ENCODE results near the gene STK10.

The STK10 gene

DNA sequence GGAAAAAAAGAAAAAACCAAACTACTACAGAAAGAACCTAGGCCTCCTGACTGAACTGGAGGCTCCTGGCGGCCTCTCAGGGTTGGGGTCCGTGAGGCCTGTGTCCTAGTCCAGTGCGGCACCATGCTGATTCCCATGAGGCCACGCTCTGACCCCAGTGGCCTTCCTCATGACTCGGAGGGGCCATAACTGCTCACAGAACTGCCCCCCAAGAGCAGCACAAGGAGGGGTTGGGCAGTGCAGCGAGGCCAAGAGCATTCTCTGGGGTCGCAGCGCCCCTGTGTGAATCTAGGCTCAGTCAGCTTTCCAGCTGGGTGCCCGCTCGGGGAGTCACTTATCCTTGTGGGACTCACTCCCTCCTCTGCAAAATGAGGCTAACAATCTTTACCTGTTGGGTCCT, 102.3 kb downstream of the STK10 start:
- TF ChIP-seq, protein P1, sequence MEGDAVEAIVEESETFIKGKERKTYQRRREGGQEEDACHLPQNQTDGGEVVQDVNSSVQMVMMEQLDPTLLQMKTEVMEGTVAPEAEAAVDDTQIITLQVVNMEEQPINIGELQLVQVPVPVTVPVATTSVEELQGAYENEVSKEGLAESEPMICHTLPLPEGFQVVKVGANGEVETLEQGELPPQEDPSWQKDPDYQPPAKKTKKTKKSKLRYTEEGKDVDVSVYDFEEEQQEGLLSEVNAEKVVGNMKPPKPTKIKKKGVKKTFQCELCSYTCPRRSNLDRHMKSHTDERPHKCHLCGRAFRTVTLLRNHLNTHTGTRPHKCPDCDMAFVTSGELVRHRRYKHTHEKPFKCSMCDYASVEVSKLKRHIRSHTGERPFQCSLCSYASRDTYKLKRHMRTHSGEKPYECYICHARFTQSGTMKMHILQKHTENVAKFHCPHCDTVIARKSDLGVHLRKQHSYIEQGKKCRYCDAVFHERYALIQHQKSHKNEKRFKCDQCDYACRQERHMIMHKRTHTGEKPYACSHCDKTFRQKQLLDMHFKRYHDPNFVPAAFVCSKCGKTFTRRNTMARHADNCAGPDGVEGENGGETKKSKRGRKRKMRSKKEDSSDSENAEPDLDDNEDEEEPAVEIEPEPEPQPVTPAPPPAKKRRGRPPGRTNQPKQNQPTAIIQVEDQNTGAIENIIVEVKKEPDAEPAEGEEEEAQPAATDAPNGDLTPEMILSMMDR (IDR thresholded peaks at IDR 0.05; ENCODE audit: extremely low read depth, missing control alignments), result no peak
- no peak for DNase-seq (ENCODE audit: low spot score)

DNA sequence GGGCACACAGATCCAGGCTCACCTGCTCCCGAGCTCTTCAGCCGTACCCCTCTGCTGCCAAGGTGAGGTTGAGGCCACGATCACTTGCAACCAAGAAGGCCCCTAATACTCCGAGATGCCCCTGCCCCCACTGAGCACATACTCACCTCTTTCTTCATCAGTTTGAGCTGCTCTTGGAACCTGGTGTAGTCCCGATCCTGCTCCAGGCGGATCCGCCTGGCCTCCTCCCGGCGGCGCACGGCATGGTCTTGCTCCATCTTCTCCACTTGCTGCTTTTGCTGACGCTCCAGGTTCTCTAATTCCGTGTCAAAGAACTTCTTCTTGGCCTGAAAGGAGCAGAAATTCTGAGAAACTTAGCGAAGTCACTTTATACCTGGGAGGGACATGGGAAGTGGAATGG, 105.8 kb downstream of the STK10 start:
- TF ChIP-seq, protein P1 (IDR thresholded peaks at IDR 0.05; ENCODE audit: extremely low read depth, missing control alignments), result no peak

DNA sequence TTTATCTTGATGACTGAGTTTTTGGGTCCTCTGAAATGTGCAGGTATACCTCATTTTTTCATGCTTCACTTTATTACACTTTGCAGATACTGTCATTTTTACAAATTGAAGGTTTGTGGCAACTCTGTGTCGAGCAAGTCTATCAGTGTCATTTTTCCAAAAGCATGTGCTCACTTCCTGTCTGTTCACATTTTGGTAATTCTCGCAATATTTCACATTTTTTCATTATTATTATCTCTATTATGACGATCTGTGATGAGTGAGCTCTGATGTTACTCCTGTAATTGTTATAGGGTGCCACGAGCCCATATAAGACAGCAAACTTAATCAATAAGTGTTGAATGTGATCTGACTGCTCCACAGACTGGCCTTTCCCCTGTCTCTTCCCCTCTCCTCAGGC, 108.1 kb downstream of the STK10 start:
- DNase-seq (ENCODE audit: low spot score), result no peak
- TF ChIP-seq, protein P1 (IDR thresholded peaks at IDR 0.05; ENCODE audit: extremely low read depth, missing control alignments), result no peak

More for the DNA sequence above, 105.8 kb downstream of the STK10 start:
- no peak for DNase-seq (ENCODE audit: low spot score)

DNA sequence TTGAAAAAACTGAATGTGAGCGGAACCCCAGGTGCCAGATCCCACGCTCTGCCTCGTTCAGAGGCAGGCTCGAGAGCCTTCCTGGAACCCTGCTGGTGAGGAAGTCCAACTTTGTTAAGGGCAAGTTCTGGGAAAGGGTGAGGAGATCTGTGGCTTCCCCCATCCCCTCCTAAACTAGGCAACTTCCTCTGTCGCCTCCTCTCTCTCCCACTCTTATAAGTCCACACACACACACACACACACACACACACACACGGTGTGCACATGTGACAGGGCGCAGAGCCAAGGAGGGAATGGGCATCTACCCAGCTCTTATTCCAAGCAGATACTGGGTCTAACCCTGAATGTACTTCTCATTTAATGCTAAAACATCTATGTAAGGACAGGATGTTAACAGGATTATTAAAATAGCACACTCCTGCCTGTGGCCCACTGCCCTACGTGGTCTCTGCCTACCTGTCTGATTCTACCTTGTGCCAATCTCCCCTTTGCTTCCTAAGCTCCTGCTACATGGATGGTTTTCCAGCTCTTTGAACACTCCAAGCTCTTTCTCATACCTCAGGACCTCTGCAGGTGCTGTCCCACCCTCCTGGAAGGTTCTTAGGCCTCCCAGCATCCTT, 109.2 kb downstream of the STK10 start:
- no peak for DNase-seq (ENCODE audit: low spot score)
- TF ChIP-seq, protein P1 (IDR thresholded peaks at IDR 0.05; ENCODE audit: extremely low read depth, missing control alignments), result no peak

DNA sequence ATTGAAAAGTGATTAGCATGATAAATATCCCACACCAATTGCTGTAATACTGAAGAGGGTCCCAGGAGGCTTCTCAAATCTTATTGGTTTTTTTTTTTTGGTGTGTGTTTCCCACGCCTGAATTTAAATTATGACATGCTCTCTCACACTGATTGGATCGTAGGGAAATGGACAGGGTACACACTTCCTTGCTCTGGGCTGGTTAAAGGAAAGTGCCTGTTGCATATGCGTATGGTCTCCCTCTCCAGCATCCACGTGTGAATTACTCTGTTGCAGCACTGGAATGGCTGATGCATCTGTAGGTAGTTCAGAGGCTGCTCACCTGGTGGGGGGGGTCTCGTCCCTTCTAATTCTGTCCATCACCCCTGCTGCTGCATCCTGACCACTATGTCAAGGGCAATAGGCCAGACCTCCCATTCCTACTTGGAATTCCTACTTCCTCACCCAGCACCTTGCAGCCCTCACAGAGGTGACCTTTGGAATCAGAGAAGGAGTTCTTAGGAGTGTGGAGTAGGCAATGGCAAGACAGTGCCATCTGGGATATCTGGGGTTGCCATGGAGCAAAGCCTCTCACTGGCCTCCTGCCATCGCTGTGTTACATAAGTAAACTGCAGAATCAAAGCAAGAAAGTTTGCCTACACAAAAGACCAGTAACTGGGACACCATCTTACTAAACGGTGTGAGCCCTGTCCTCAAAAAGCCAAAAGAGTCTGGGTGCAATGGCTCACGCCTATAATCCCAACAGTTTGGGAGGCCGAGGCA, 110.2 kb downstream of the STK10 start:
- TF ChIP-seq, protein P1 (IDR thresholded peaks at IDR 0.05; ENCODE audit: extremely low read depth, missing control alignments), result no peak
- no peak for DNase-seq (ENCODE audit: low spot score)

DNA sequence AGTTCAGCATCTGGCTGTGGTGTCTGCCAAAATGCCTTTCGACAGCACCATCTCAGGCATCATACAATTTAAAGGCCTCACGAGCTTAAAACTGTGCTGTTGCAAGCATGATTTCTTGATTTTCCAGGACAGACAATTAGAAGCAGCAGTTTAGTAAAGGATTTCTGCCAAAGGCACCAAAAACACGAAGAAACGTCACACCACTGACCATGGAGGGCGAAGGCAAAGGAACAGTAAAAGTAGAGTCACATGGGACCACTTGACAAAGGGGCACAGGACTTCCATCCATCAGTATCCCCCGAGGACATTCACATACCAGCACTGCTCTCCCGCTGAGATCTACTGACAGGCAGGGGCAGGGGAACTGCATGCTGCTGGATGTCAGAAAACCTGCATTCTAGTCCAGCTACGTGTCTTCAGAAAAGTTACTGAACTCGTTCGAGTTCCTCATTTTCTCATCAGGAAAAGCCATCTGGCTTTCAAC, 111.2 kb downstream of the STK10 start:
- DNase-seq (ENCODE audit: low spot score), result no peak

DNA sequence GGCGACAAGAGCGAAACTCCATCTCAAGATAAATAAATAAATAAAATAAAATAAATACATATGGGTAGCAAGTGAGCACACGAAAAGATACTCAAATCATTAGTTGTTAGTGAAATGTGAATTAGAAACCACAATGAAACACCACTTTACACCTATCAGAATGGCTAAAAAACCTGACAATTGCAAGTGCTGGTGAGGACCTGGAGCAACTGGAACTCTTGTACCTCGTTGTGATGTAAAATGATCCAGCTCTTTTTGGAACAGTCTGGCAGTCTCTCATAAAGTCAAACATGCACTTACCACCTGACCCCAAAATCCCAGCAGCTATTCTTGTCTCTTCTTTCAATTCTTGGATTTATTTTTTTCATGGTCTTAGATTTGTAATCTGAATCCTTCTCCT, 112.4 kb downstream of the STK10 start:
- DNase-seq (ENCODE audit: low spot score), result no peak
- TF ChIP-seq, protein P1 (IDR thresholded peaks at IDR 0.05; ENCODE audit: extremely low read depth, missing control alignments), result no peak

More for the DNA sequence above, 111.2 kb downstream of the STK10 start:
- TF ChIP-seq, protein P1 (IDR thresholded peaks at IDR 0.05; ENCODE audit: extremely low read depth, missing control alignments), result no peak
